Astrocyte of the spinal cord (primary cell): Measurements from ENCODE around the gene CENPC.
"Not testable (repeated sequence)": the region's sequence is repeated elsewhere in the genome, so short reads cannot be mapped to it uniquely, and the experiment has no call there.

Source experiments
- DNase-seq: peaks from one replicate; pipeline ENCODE4 v3.0.0; 2011; ENCODE audit warnings: low read depth, low spot score
- H3K4me3 ChIP-seq: 2 replicates; pipeline ENCODE4 v1.5.1; 2011; ENCODE audit warnings: low read depth, mild to moderate bottlenecking, low read length, moderate library complexity
- CTCF ChIP-seq: IDR thresholded peaks from 2 replicates; pipeline ENCODE4 v1.5.1; 2012; ENCODE audit warnings: low read depth, mild to moderate bottlenecking, low read length, inconsistent platforms
- in situ Hi-C: cut with HindIII; loops from 2 replicates; pipeline ENCODE4 v1.10.0; 2017; ENCODE audit warnings: low sequenced_read_pairs

Gene CENPC

GRCh38 chr4:67542076-67542475 is 3.2 kb downstream of the CENPC start:
- in situ Hi-C loops = no loop called here
- DNase-seq = no peak
- H3K4me3 ChIP-seq = no peak overlapping the region
- no peak for TF ChIP-seq CTCF

- DNase-seq = no peak
- no peak overlapping the region for H3K4me3 ChIP-seq
- no peak for TF ChIP-seq CTCF
- in situ Hi-C loops = no loop called here
Measured at GRCh38 chr4:67539830-67540229, 5.5 kb downstream of the CENPC start.

- in situ Hi-C loops = no loop called here
- TF ChIP-seq CTCF = no peak
- no peak overlapping the region for H3K4me3 ChIP-seq
- no peak for DNase-seq
Measured at GRCh38 chr4:67535280-67535840, 9.9 kb downstream of the CENPC start.

GRCh38 chr4:67533112-67533511 is 12.2 kb downstream of the CENPC start:
- no peak overlapping the region for H3K4me3 ChIP-seq
- no peak for DNase-seq
- no peak for TF ChIP-seq CTCF
- in situ Hi-C loops = no loop called here

- DNase-seq, in situ Hi-C loops, H3K4me3 ChIP-seq: not testable (repeated sequence)
Measured at GRCh38 chr4:67532397-67532796, 12.9 kb downstream of the CENPC start.

GRCh38 chr4:67531379-67531962 is 13.8 kb downstream of the CENPC start:
- no peak for DNase-seq
- in situ Hi-C loops = no loop called here
- H3K4me3 ChIP-seq = no peak overlapping the region
- TF ChIP-seq CTCF = no peak

GRCh38 chr4:67524140-67524539 is 21.2 kb downstream of the CENPC start:
- in situ Hi-C loops, DNase-seq, H3K4me3 ChIP-seq: not testable (repeated sequence)
